ENCODE measurements around the gene HNRNPAB. TPM values are rescaled to one million over a fixed set of nuclear protein-coding genes. Genes with fewer than 3 reads are reported as not detected.
"Not testable (repeated sequence)": the region's sequence is repeated elsewhere in the genome, so short reads cannot be mapped to it uniquely, and the experiment has no call there.

The HNRNPAB gene
- total RNA-seq, 4 donors from 2014 or later: 115 to 199 (median 169) TPM

GRCh38 chr5:178238711-178239592 lies 34.6 kb downstream of the HNRNPAB start:
- in situ Hi-C loops (cut with MboI; ENCODE audit: low pct_ligation_motif_present in 1 of 4, low pct_unique_long_range_greater_than_20kb in 1 of 4, low sequenced_read_pairs in 3 of 4) (no loop called here), intact Hi-C loops (cut with DNase I; ENCODE audit: low total_unique reads) (no loop called here)
- H3K9me3 ChIP-seq: no peaks in the 10 kb centered on the region
- H3K27me3 ChIP-seq: no peaks in the 10 kb centered on the region
- peak overlapping the region in 3 of 4 donors; percentile 12 to 51 (median 42) for H3K27ac ChIP-seq
- TF ChIP-seq POLR2A (IDR thresholded peaks at IDR 0.05) (no peak), POLR2AphosphoS5 (IDR thresholded peaks at IDR 0.05) (no peak), CTCF (IDR thresholded peaks at IDR 0.05) (no peak), EP300 (IDR thresholded peaks at IDR 0.05; ENCODE audit: low read depth) (no peak)
- H3K4me1 ChIP-seq: peaks cover 0 to 39% (median 17%) of the 10 kb centered on the region in 4 donors
- WGBS, 2 donors (ENCODE audit: low coverage in 1 of 2): 70% methylated on average over 16 of the region's 17 CpGs; no CpG with 5 or more reads in 1 of the 2 donors
- no peaks in the 10 kb centered on the region for H3K36me3 ChIP-seq
- no peak for DNase-seq
- H3K4me3 ChIP-seq: no peak overlapping the region

GRCh38 chr5:178239626-178240301 lies 35.4 kb downstream of the HNRNPAB start:
- in situ Hi-C loops (cut with MboI; ENCODE audit: low pct_ligation_motif_present in 1 of 4, low pct_unique_long_range_greater_than_20kb in 1 of 4, low sequenced_read_pairs in 3 of 4); H3K36me3 ChIP-seq; H3K27me3 ChIP-seq; intact Hi-C loops (cut with DNase I; ENCODE audit: low total_unique reads); H3K4me3 ChIP-seq; DNase-seq; H3K9me3 ChIP-seq: not testable (repeated sequence)
- H3K4me1 ChIP-seq: peaks cover 0 to 34% (median 17%) of the 10 kb centered on the region in 4 donors
- H3K27ac ChIP-seq: peak overlapping the region in 3 of 4 donors; percentile 30 to 46 (median 33)
- 79% methylated on average over 8 of the region's 16 CpGs; no CpG with 5 or more reads in 1 of the 2 donors for WGBS, 2 donors (ENCODE audit: low coverage in 1 of 2)

- intact Hi-C loops (cut with DNase I; ENCODE audit: low total_unique reads): no loop called here
- Histone ChIP-seq H3K27ac (peak overlapping the region in 2 of 4 donors; percentile 30 to 46), H3K4me1 (peaks cover 0 to 32% (median 17%) of the 10 kb centered on the region in 4 donors), H3K27me3 (no peaks in the 10 kb centered on the region), H3K9me3 (no peaks in the 10 kb centered on the region), H3K36me3 (no peaks in the 10 kb centered on the region), H3K4me3 (no peak overlapping the region)
- in situ Hi-C loops (cut with MboI; ENCODE audit: low pct_ligation_motif_present in 1 of 4, low pct_unique_long_range_greater_than_20kb in 1 of 4, low sequenced_read_pairs in 3 of 4): no loop called here
- 88 to 100% methylated on average over 2 to 19 of the region's 19 CpGs for WGBS, 2 donors (ENCODE audit: low coverage in 1 of 2)
- no peak for DNase-seq
- TF ChIP-seq CTCF (IDR thresholded peaks at IDR 0.05) (no peak), POLR2AphosphoS5 (IDR thresholded peaks at IDR 0.05) (no peak), POLR2A (IDR thresholded peaks at IDR 0.05) (no peak), EP300 (IDR thresholded peaks at IDR 0.05; ENCODE audit: low read depth) (no peak)
Observed at GRCh38 chr5:178240341-178240741, 36.0 kb downstream of the HNRNPAB start.

GRCh38 chr5:178240766-178241165 lies 36.4 kb downstream of the HNRNPAB start:
- no peak for DNase-seq
- Histone ChIP-seq H3K27me3 (no peaks in the 10 kb centered on the region), H3K4me1 (peaks cover 0 to 32% (median 17%) of the 10 kb centered on the region in 4 donors), H3K36me3 (no peaks in the 10 kb centered on the region), H3K9me3 (no peaks in the 10 kb centered on the region), H3K4me3 (no peak overlapping the region), H3K27ac (peak overlapping the region in 2 of 4 donors; percentile 30 to 46)
- in situ Hi-C loops (cut with MboI; ENCODE audit: low pct_ligation_motif_present in 1 of 4, low pct_unique_long_range_greater_than_20kb in 1 of 4, low sequenced_read_pairs in 3 of 4) (no loop called here), intact Hi-C loops (cut with DNase I; ENCODE audit: low total_unique reads) (no loop called here)
- TF ChIP-seq CTCF (IDR thresholded peaks at IDR 0.05) (no peak), POLR2A (IDR thresholded peaks at IDR 0.05) (no peak)
- WGBS, 2 donors (ENCODE audit: low coverage in 1 of 2): 63% methylated on average over 9 of the region's 9 CpGs; no CpG with 5 or more reads in 1 of the 2 donors
